Fibroblast of villous mesenchyme (primary cell): Measurements from ENCODE around the gene DESI2. TPM values are rescaled to one million over a fixed set of nuclear protein-coding genes. Genes with fewer than 3 reads are reported as not detected.
"Not testable (repeated sequence)": the region's sequence is repeated elsewhere in the genome, so short reads cannot be mapped to it uniquely, and the experiment has no call there.

ENCODE experiments used
- DNase-seq: peaks from one replicate; pipeline ENCODE4 v3.0.0-alpha.2; 2010; ENCODE audit warnings: low read depth
- H3K4me3 ChIP-seq: 2 replicates; pipeline ENCODE4 v1.5.1; 2011; ENCODE audit warnings: low read depth, mild to moderate bottlenecking, low read length
- CTCF ChIP-seq: IDR thresholded peaks from 2 replicates; pipeline ENCODE4 v1.5.1; 2012; ENCODE audit warnings: low read depth, mild to moderate bottlenecking, low read length; ENCODE audit not compliant: insufficient read depth
- total RNA-seq: library from RNA; depleted of rRNA; stranded (reverse); fragments of >200 nt; gene quantifications from 2 replicates; pipeline ENCODE4 v1.2.3, GENCODE V29; 2012

DESI2 gene
- total RNA-seq, 1 donor: 78.2 TPM

- no peak for TF ChIP-seq CTCF
- peak; percentile 28 for DNase-seq
- H3K4me3 ChIP-seq: no peak overlapping the region
Measured at GRCh38 chr1:244675167-244675566, 22.2 kb downstream of the DESI2 start.

GRCh38 chr1:244678697-244679096 lies 25.8 kb downstream of the DESI2 start:
- TF ChIP-seq CTCF: no peak
- no peak for DNase-seq
- H3K4me3 ChIP-seq: no peak overlapping the region

- DNase-seq: no peak
- no peak for TF ChIP-seq CTCF
- no peak overlapping the region for H3K4me3 ChIP-seq
Measured at GRCh38 chr1:244680667-244681066, 27.7 kb downstream of the DESI2 start.

GRCh38 chr1:244682087-244682486 lies 29.2 kb downstream of the DESI2 start:
- DNase-seq, H3K4me3 ChIP-seq: not testable (repeated sequence)

GRCh38 chr1:244695937-244696336 lies 43.0 kb downstream of the DESI2 start:
- TF ChIP-seq CTCF: no peak
- H3K4me3 ChIP-seq: no peak overlapping the region
- DNase-seq: no peak

GRCh38 chr1:244699741-244700140 lies 46.8 kb downstream of the DESI2 start:
- TF ChIP-seq CTCF: no peak
- no peak overlapping the region for H3K4me3 ChIP-seq
- DNase-seq: no peak

- H3K4me3 ChIP-seq: no peak overlapping the region
- no peak for DNase-seq
- no peak for TF ChIP-seq CTCF
Measured at GRCh38 chr1:244700808-244701207, 47.9 kb downstream of the DESI2 start.

- DNase-seq: no peak
- no peak for TF ChIP-seq CTCF
- no peak overlapping the region for H3K4me3 ChIP-seq
Measured at GRCh38 chr1:244702620-244703019, 49.7 kb downstream of the DESI2 start.
